ENCODE measurements around the gene MDH2. TPM values are rescaled to one million over a fixed set of nuclear protein-coding genes. Genes with fewer than 3 reads are reported as not detected.

Gene MDH2
- total and polyA plus RNA-seq, 2 experiments from 2014 or later = 150 to 180 TPM

DNA sequence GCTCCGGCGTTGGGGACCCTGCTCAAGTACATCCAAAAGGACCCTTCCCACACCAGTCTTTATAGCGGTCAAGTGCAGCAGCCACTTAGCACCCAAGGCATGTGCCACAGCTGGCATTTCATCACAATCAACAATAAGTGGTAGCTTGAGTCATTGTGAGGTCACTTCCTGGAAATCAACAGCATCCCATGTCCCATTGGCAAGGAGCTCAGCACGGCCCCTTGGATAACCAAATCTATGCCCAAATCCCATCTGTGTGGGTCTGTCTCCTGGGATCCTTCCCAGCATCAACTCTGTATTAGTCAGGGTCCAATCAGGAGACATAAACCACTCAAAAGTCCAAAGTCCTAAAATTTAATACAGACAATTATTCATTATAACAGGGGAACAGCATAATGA, 27.1 kb downstream of the MDH2 start:
- Histone ChIP-seq H3K27ac (ENCODE audit: low read depth) (no peak overlapping the region), H3K9me2 (ENCODE audit: insufficient read depth) (no peaks in the 10 kb centered on the region), H2AFZ (no peak overlapping the region), H3K79me2 (replicated peaks; ENCODE audit: insufficient read depth) (no peaks in the 10 kb centered on the region), H3K27me3 (ENCODE audit: insufficient read depth) (no peaks in the 10 kb centered on the region), H4K20me1 (replicated peaks; ENCODE audit: insufficient read depth) (no peaks in the 10 kb centered on the region), H3K4me1 (ENCODE audit: insufficient read depth) (no peaks in the 10 kb centered on the region), H3K36me3 (ENCODE audit: insufficient read depth) (no peaks in the 10 kb centered on the region), H3K4me2 (no peak overlapping the region), H3K4me3 (no peak overlapping the region), H3F3A (replicated peaks; ENCODE audit: low read depth) (no peaks in the 10 kb centered on the region)
- no peak overlapping the region for H3K4me3 Mint-ChIP-seq
- peaks cover 2% of the 10 kb centered on the region; the same call in 2 of the 3 replicates for H3K4me1 Mint-ChIP-seq
- DNase-seq (ENCODE audit: low spot score) (no peak), ATAC-seq (no peak)
- H3K9me3 Mint-ChIP-seq = no peaks in the 10 kb centered on the region; the same call in 2 of the 3 replicates
- H3K27me3 Mint-ChIP-seq (ENCODE audit: insufficient read depth, low read depth, poor library complexity) = peaks cover 3% of the 10 kb centered on the region
- no peaks in the 10 kb centered on the region; the same call in 2 of the 3 replicates for H3K36me3 Mint-ChIP-seq (ENCODE audit: low read depth)
- TF ChIP-seq, protein P1, sequence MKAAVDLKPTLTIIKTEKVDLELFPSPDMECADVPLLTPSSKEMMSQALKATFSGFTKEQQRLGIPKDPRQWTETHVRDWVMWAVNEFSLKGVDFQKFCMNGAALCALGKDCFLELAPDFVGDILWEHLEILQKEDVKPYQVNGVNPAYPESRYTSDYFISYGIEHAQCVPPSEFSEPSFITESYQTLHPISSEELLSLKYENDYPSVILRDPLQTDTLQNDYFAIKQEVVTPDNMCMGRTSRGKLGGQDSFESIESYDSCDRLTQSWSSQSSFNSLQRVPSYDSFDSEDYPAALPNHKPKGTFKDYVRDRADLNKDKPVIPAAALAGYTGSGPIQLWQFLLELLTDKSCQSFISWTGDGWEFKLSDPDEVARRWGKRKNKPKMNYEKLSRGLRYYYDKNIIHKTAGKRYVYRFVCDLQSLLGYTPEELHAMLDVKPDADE (IDR thresholded peaks at IDR 0.05) = no peak
- TF ChIP-seq POLR2AphosphoS5 (IDR thresholded peaks at IDR 0.05; ENCODE audit: low read depth) = no peak
- TF ChIP-seq, protein P2, sequence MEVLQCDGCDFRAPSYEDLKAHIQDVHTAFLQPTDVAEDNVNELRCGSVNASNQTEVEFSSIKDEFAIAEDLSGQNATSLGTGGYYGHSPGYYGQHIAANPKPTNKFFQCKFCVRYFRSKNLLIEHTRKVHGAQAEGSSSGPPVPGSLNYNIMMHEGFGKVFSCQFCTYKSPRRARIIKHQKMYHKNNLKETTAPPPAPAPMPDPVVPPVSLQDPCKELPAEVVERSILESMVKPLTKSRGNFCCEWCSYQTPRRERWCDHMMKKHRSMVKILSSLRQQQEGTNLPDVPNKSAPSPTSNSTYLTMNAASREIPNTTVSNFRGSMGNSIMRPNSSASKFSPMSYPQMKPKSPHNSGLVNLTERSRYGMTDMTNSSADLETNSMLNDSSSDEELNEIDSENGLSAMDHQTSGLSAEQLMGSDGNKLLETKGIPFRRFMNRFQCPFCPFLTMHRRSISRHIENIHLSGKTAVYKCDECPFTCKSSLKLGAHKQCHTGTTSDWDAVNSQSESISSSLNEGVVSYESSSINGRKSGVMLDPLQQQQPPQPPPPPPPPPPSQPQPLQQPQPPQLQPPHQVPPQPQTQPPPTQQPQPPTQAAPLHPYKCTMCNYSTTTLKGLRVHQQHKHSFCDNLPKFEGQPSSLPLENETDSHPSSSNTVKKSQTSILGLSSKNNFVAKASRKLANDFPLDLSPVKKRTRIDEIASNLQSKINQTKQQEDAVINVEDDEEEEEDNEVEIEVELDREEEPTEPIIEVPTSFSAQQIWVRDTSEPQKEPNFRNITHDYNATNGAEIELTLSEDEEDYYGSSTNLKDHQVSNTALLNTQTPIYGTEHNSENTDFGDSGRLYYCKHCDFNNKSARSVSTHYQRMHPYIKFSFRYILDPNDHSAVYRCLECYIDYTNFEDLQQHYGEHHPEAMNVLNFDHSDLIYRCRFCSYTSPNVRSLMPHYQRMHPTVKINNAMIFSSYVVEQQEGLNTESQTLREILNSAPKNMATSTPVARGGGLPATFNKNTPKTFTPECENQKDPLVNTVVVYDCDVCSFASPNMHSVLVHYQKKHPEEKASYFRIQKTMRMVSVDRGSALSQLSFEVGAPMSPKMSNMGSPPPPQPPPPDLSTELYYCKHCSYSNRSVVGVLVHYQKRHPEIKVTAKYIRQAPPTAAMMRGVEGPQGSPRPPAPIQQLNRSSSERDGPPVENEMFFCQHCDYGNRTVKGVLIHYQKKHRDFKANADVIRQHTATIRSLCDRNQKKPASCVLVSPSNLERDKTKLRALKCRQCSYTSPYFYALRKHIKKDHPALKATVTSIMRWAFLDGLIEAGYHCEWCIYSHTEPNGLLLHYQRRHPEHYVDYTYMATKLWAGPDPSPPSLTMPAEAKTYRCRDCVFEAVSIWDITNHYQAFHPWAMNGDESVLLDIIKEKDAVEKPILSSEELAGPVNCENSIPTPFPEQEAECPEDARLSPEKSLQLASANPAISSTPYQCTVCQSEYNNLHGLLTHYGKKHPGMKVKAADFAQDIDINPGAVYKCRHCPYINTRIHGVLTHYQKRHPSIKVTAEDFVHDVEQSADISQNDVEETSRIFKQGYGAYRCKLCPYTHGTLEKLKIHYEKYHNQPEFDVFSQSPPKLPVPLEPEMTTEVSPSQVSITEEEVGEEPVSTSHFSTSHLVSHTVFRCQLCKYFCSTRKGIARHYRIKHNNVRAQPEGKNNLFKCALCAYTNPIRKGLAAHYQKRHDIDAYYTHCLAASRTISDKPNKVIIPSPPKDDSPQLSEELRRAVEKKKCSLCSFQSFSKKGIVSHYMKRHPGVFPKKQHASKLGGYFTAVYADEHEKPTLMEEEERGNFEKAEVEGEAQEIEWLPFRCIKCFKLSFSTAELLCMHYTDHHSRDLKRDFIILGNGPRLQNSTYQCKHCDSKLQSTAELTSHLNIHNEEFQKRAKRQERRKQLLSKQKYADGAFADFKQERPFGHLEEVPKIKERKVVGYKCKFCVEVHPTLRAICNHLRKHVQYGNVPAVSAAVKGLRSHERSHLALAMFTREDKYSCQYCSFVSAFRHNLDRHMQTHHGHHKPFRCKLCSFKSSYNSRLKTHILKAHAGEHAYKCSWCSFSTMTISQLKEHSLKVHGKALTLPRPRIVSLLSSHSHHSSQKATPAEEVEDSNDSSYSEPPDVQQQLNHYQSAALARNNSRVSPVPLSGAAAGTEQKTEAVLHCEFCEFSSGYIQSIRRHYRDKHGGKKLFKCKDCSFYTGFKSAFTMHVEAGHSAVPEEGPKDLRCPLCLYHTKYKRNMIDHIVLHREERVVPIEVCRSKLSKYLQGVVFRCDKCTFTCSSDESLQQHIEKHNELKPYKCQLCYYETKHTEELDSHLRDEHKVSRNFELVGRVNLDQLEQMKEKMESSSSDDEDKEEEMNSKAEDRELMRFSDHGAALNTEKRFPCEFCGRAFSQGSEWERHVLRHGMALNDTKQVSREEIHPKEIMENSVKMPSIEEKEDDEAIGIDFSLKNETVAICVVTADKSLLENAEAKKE (CRISPR knock-in tag; IDR thresholded peaks at IDR 0.05) = no peak
- TF ChIP-seq ZNF331 (CRISPR knock-in tag; IDR thresholded peaks at IDR 0.05; ENCODE audit: low read depth) = no peak
- TF ChIP-seq EZH2 (IDR thresholded peaks at IDR 0.05; ENCODE audit: low read depth, unreplicated experiment) = no peak
- no peak for TF ChIP-seq REST (IDR thresholded peaks at IDR 0.05; ENCODE audit: unreplicated experiment)
- TF ChIP-seq JUNB (IDR thresholded peaks at IDR 0.05; ENCODE audit: unreplicated experiment) = no peak
- TF ChIP-seq STAT1 (IDR thresholded peaks at IDR 0.05; ENCODE audit: unreplicated experiment) = no peak
- TF ChIP-seq CTCF (conservative IDR thresholded peaks at IDR 0.05; ENCODE audit: low read depth in 2 of 2) = no peak
- no peak for TF ChIP-seq EZH2phosphoT487 (IDR thresholded peaks at IDR 0.05; ENCODE audit: unreplicated experiment)
- no peak overlapping the region for H3K27ac Mint-ChIP-seq
